Neural cell (in vitro differentiated cells): ENCODE results near the gene DCTD. TPM values are rescaled to one million over a fixed set of nuclear protein-coding genes. Genes with fewer than 3 reads are reported as not detected.

ENCODE experiments used
- H2AFZ ChIP-seq: fragments of 200-600, 300-800 bp; sonication (generic), shearing (Covaris generic); 2 replicates; pipeline ENCODE4 v1.6.0; 2014; ENCODE audit warnings: low read depth, mild to moderate bottlenecking, antibody characterized with exemption, low read length, moderate library complexity
- H3F3A ChIP-seq: fragments of 200-600 bp; shearing (Covaris generic); 2 replicates; pipeline ENCODE4 v1.6.1; 2016; ENCODE audit warnings: mild to moderate bottlenecking, moderate library complexity, mixed read lengths, antibody characterized with exemption, low read length; ENCODE audit not compliant: insufficient read depth, poor library complexity, severe bottlenecking
- H3K27ac ChIP-seq: fragments of 200-600, 300-800 bp; sonication (generic), shearing (Covaris generic); 2 replicates; pipeline ENCODE4 v1.5.1; 2014; ENCODE audit warnings: mild to moderate bottlenecking, low read length, moderate library complexity
- H3K27me3 ChIP-seq: fragments of 300-800, 200-600 bp; sonication (generic), shearing (Covaris generic); 2 replicates; pipeline ENCODE4 v1.6.0; 2014; ENCODE audit warnings: mild to moderate bottlenecking, low read depth, low read length, moderate library complexity; ENCODE audit not compliant: insufficient read depth
- H3K36me3 ChIP-seq: fragments of 300-800, 200-600 bp; sonication (generic), shearing (Covaris generic); 2 replicates; pipeline ENCODE4 v1.5.1; 2014; ENCODE audit warnings: mild to moderate bottlenecking, antibody characterized with exemption, low read length, moderate library complexity; ENCODE audit not compliant: insufficient read depth
- H3K4me2 ChIP-seq: fragments of 300-800, 200-600 bp; sonication (generic), shearing (Covaris generic); 2 replicates; pipeline ENCODE4 v1.6.0; 2014; ENCODE audit warnings: mild to moderate bottlenecking, low read length
- H3K4me3 ChIP-seq: fragments of 300-800, 200-600 bp; sonication (generic), shearing (Covaris generic); 2 replicates; pipeline ENCODE4 v1.5.1; 2014; ENCODE audit warnings: mild to moderate bottlenecking, low read length, moderate library complexity
- H3K79me2 ChIP-seq: fragments of 200-600 bp; shearing (Covaris generic); replicated peaks from 2 replicates; pipeline ENCODE4 v1.6.0; 2014; ENCODE audit warnings: mild to moderate bottlenecking, low read length, moderate library complexity; ENCODE audit not compliant: insufficient read depth
- H3K9ac ChIP-seq: fragments of 300-800, 200-600 bp; sonication (generic), shearing (Covaris generic); 2 replicates; pipeline ENCODE4 v1.6.1; 2016; ENCODE audit warnings: mild to moderate bottlenecking, low read length, mixed read lengths
- H3K9me2 ChIP-seq: fragments of 200-600 bp; shearing (Covaris generic); 2 replicates; pipeline ENCODE4 v1.6.1; 2016; ENCODE audit warnings: mild to moderate bottlenecking, low read length, mixed read lengths; ENCODE audit not compliant: insufficient read depth
- H3K9me3 ChIP-seq: fragments of 200-600, 300-800 bp; sonication (generic), shearing (Covaris generic); 2 replicates; pipeline ENCODE4 v1.6.1; 2016; ENCODE audit warnings: mild to moderate bottlenecking, mixed run types, low read length, moderate library complexity, mixed read lengths
- H4K20me1 ChIP-seq: fragments of 200-600 bp; shearing (Covaris generic); 2 replicates; pipeline ENCODE4 v1.6.1; 2016; ENCODE audit warnings: mild to moderate bottlenecking, mixed run types; ENCODE audit not compliant: insufficient read depth
- CTCF ChIP-seq: fragments of 450-650 bp; IDR thresholded peaks from 2 replicates; pipeline ENCODE4 v1.5.1; 2014; ENCODE audit warnings: antibody characterized with exemption, mild to moderate bottlenecking, moderate library complexity; ENCODE audit not compliant: poor library complexity, severe bottlenecking
- EP300 ChIP-seq: fragments of 450-650 bp; conservative IDR thresholded peaks from 2 replicates; pipeline ENCODE4 v1.6.1; 2014; ENCODE audit warnings: antibody characterized with exemption, mild to moderate bottlenecking, moderate library complexity; ENCODE audit not compliant: poor library complexity, severe bottlenecking
- EZH2 ChIP-seq: fragments of 200-600, 300-800 bp; shearing (Covaris generic), sonication (generic); IDR thresholded peaks from 2 replicates; pipeline ENCODE4 v1.6.1; 2014; ENCODE audit warnings: antibody characterized with exemption, low read length, borderline replicate concordance, mild to moderate bottlenecking; ENCODE audit not compliant: insufficient read depth, poor library complexity, severe bottlenecking
- MXI1 ChIP-seq: fragments of 450-650 bp; conservative IDR thresholded peaks from 2 replicates; pipeline ENCODE4 v1.6.1; 2014; ENCODE audit warnings: antibody characterized with exemption, mild to moderate bottlenecking; ENCODE audit not compliant: poor library complexity, severe bottlenecking
- POLR2AphosphoS5 ChIP-seq: IDR thresholded peaks from 2 replicates; pipeline ENCODE4 v1.6.1; 2012
- RAD21 ChIP-seq: fragments of 450-650 bp; conservative IDR thresholded peaks from 2 replicates; pipeline ENCODE4 v1.6.1; 2014; ENCODE audit warnings: antibody characterized with exemption, mild to moderate bottlenecking, moderate library complexity
- REST ChIP-seq: IDR thresholded peaks from 2 replicates; pipeline ENCODE4 v1.6.1; 2012; ENCODE audit warnings: borderline replicate concordance
- SMC3 ChIP-seq: fragments of 450-650 bp; conservative IDR thresholded peaks from 2 replicates; pipeline ENCODE4 v1.6.1; 2014; ENCODE audit warnings: antibody characterized with exemption, mild to moderate bottlenecking, moderate library complexity; ENCODE audit not compliant: poor library complexity
- TAF1 ChIP-seq: IDR thresholded peaks from 2 replicates; pipeline ENCODE4 v1.6.1; 2012; ENCODE audit warnings: low read depth
- polyA plus RNA-seq: library from polyadenylated mRNA; depleted of rRNA; stranded (reverse); fragments of >200 nt; gene quantifications from 2 replicates; pipeline ENCODE4 v1.2.3, GENCODE V29; 2014

The DCTD gene
- polyA plus RNA-seq, 1 donor from 2014 or later, result 26.4 TPM

- H3K4me2 ChIP-seq, result no peak overlapping the region
- H3K27ac ChIP-seq, result no peak overlapping the region
- no peaks in the 10 kb centered on the region for H3K9me2 ChIP-seq
- H3K9me3 ChIP-seq, result peaks cover 5% of the 10 kb centered on the region
- no peaks in the 10 kb centered on the region for H3K27me3 ChIP-seq
- H3K4me3 ChIP-seq, result no peak overlapping the region
- no peaks in the 10 kb centered on the region for H3K79me2 ChIP-seq
- no peaks in the 10 kb centered on the region for H4K20me1 ChIP-seq
- H2AFZ ChIP-seq, result no peak overlapping the region
- TF ChIP-seq EZH2 (no peak), MXI1 (no peak), RAD21 (no peak), EP300 (no peak), TAF1 (no peak), CTCF (no peak), REST (no peak), POLR2AphosphoS5 (no peak), SMC3 (no peak)
- H3K36me3 ChIP-seq, result no peaks in the 10 kb centered on the region
- no peaks in the 10 kb centered on the region for H3F3A ChIP-seq
- H3K9ac ChIP-seq, result no peak overlapping the region
Observed at GRCh38 chr4:182885022-182885737, 32.0 kb downstream of the DCTD start.

GRCh38 chr4:182884040-182884439, 33.1 kb downstream of the DCTD start:
- no peak for TF ChIP-seq EP300
- no peak for TF ChIP-seq POLR2AphosphoS5
- TF ChIP-seq TAF1, result no peak
- no peak for TF ChIP-seq MXI1
- no peaks in the 10 kb centered on the region for H4K20me1 ChIP-seq
- no peak overlapping the region for H3K4me3 ChIP-seq
- H3F3A ChIP-seq, result no peaks in the 10 kb centered on the region
- H3K4me2 ChIP-seq, result no peak overlapping the region
- H2AFZ ChIP-seq, result no peak overlapping the region
- no peak overlapping the region for H3K9ac ChIP-seq
- no peaks in the 10 kb centered on the region for H3K79me2 ChIP-seq
- H3K27me3 ChIP-seq, result no peaks in the 10 kb centered on the region
- peaks cover 5% of the 10 kb centered on the region for H3K9me3 ChIP-seq
- H3K9me2 ChIP-seq, result no peaks in the 10 kb centered on the region
- no peak overlapping the region for H3K27ac ChIP-seq
- H3K36me3 ChIP-seq, result no peaks in the 10 kb centered on the region
